Heart left ventricle (tissue), 16 donors: ENCODE data around the gene PRR35. TPM values are rescaled to one million over a fixed set of nuclear protein-coding genes. Genes with fewer than 3 reads are reported as not detected.
A peak's percentile ranks its signal among the peaks of the same experiment; 100 is the strongest.

Experiments used
- ATAC-seq, 4 donors: fragments of 200-7000 bp; cut with Tn5 transposase; one replicate each; pipeline ENCODE4 v1.9.1; 2020 to 2022; ENCODE audit warnings: moderate library complexity in 4 of 4, mild to moderate bottlenecking in 3 of 4, moderate number of reproducible peaks in 1 of 4
- DNase-seq, 5 donors: peaks; one replicate each; pipeline ENCODE4 v3.0.0-alpha.2; 2020
- H3K27ac ChIP-seq, 12 donors: fragments of 200-600 bp; sonication (generic) in 4 of 12; one replicate each; pipeline versions ENCODE4 v1.5.0 to v1.8.0; 2016 to 2022; ENCODE audit warnings: mild to moderate bottlenecking in 2 of 12
- H3K27me3 ChIP-seq, 9 donors: fragments of 200-600 bp; sonication (generic) in 2 of 9; one replicate each; pipeline versions ENCODE4 v1.5.1 to v1.8.0; 2016 to 2022; ENCODE audit warnings: mild to moderate bottlenecking in 3 of 9
- H3K36me3 ChIP-seq, 9 donors: fragments of 200-600 bp; sonication (generic) in 2 of 9; one replicate each; pipeline versions ENCODE4 v1.5.0 to v1.8.0; 2018 to 2022; ENCODE audit warnings: mild to moderate bottlenecking in 2 of 9
- H3K4me1 ChIP-seq, 12 donors: fragments of 200-600 bp; sonication (generic) in 4 of 12; one replicate each; pipeline versions ENCODE4 v1.5.0 to v1.8.0; 2016 to 2022; ENCODE audit warnings: mild to moderate bottlenecking in 3 of 12
- H3K4me3 ChIP-seq, 12 donors: fragments of 200-600 bp; sonication (generic) in 4 of 12; one replicate each; pipeline versions ENCODE4 v1.5.0 to v1.8.0; 2017 to 2022; ENCODE audit warnings: mild to moderate bottlenecking in 9 of 12, moderate library complexity in 4 of 12
- H3K9me3 ChIP-seq, 12 donors: fragments of 200-600 bp; sonication (generic) in 4 of 12; one replicate each; pipeline versions ENCODE4 v1.5.0 to v1.8.0; 2016 to 2022; ENCODE audit warnings: mild to moderate bottlenecking in 1 of 12
- POLR2A ChIP-seq, 2 donors: fragments of 450-650 bp; IDR thresholded peaks; one replicate each; pipeline ENCODE4 v1.6.1; 2017; ENCODE audit warnings: antibody characterized with exemption in 2 of 2, mild to moderate bottlenecking in 2 of 2, moderate library complexity in 2 of 2
- WGBS, 4 donors: extraction: QIAGEN DNeasy Blood & Tissue Kit in 2 of 4; methylation state at CpG; one replicate each; pipeline versions ENCODE4 v1.1.5 to v1.1.7; 2013 to 2018; 5-methylcytosine and 5-hydroxymethylcytosine counted together
- intact Hi-C, 10 donors: fragments of 100-400 bp; cut with DNase I; formaldehyde crosslinking; loops; one replicate each; pipeline versions ENCODE4 v1.11.1 to v1.14.2; 2022
- polyA plus RNA-seq, 2 donors: library from polyadenylated mRNA; stranded (reverse); fragments of 200-250 nt; gene quantifications; one replicate each; pipeline ENCODE4 v1.2.3, GENCODE V29; 2013
- total RNA-seq, 9 donors: library from RNA; depleted of rRNA in 2 of 9; stranded (reverse); fragments of >200 nt in 2 of 9; fragmentation: NEBNext Ultra II Directional in 3 of 9; extraction: Animal tissue kit (Norgen Biotek cat#: 25700) in 3 of 9; gene quantifications; one replicate each; pipeline versions ENCODE4 v1.1.0 to v1.2.4, GENCODE V29; 2016 to 2023
- TF ChIP-seq, protein P1 (sequence below), 12 donors: fragments of 200-600 bp; sonication (generic) in 4 of 12; IDR thresholded peaks; one replicate each; pipeline versions ENCODE4 v1.5.0 to v1.8.0; 2018 to 2022; ENCODE audit warnings: antibody characterized with exemption in 12 of 12, mild to moderate bottlenecking in 5 of 12
- donor health status: ischemic (EF 13 %, LVEDD 7.1; RV severe dilation, severe dysfunction).
- donor health status: healthy with polysubstance abuse.
- donor health status: DM: no; HTN: yes; CAD: no.
- donor health status: DM: no; HTN: no; CAD: no.
- donor health status: ischemic (EF 25% LVEDD 6.9; RV normal size, moderate dysfunction).
- donor health status: ischemic (EF 25% LVEDD 5.7; RV mildly dilated, moderate dysfunction).
- donor health status: healthy.
- donor health status: DM: yes; HTN: yes; CAD: no.
- donor health status: ischemic (EF 35%, LVEDD 5.7; RV mildly dilated, moderate dysfunction).
- donor health status: nonischemic (EF 11% LVEDD 7.7; RV severe dilation, severe dysfunction).
- donor health status: DM: yes; HTN: yes; CAD: no.
- donor health status: PGD.
- donor health status: ischemic (EF 29% LVEDD 5.4; RV normal size, mild dysfunction).
- donor health status: nonischemic (EF 23%, LVEDD 6.1; RV moderate dilation, normal function).

PRR35 gene
- total and polyA plus RNA-seq, 11 donors = not detected

DNA sequence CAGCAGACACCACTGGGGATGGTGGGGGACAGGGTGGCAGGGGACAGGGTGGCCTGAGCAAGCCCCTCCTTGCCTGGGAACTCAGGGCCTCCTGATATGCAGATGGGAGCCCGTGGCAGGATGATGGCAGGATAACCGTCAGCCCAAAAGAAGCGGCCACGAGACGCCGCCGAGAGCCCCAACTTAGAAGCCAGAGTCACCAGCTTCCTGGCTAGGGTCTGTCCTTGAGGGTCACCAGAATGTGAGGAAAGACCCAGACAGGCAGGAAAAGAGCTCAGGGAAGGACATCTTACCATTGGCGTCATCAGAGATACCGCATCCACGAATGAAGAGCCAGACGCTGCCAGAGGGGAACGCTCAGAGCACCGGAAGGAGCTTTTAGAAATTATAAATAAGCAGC lies 49.1 kb downstream of the PRR35 start:
- DNase-seq (no peak), ATAC-seq (no peak)
- H3K4me1 ChIP-seq = peaks cover 0 to 19% (median 0%) of the 10 kb centered on the region in 12 donors
- intact Hi-C loops = no loop called here
- TF ChIP-seq POLR2A (IDR thresholded peaks at IDR 0.05) = no peak
- TF ChIP-seq, protein P1, sequence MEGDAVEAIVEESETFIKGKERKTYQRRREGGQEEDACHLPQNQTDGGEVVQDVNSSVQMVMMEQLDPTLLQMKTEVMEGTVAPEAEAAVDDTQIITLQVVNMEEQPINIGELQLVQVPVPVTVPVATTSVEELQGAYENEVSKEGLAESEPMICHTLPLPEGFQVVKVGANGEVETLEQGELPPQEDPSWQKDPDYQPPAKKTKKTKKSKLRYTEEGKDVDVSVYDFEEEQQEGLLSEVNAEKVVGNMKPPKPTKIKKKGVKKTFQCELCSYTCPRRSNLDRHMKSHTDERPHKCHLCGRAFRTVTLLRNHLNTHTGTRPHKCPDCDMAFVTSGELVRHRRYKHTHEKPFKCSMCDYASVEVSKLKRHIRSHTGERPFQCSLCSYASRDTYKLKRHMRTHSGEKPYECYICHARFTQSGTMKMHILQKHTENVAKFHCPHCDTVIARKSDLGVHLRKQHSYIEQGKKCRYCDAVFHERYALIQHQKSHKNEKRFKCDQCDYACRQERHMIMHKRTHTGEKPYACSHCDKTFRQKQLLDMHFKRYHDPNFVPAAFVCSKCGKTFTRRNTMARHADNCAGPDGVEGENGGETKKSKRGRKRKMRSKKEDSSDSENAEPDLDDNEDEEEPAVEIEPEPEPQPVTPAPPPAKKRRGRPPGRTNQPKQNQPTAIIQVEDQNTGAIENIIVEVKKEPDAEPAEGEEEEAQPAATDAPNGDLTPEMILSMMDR (IDR thresholded peaks at IDR 0.05) = no peak
- WGBS, 4 donors = 85 to 90% (median 86%) methylated on average over 13 of the region's 13 CpGs
- H3K4me3 ChIP-seq = no peak overlapping the region
- peaks cover 0 to 7% (median 0%) of the 10 kb centered on the region in 12 donors for H3K9me3 ChIP-seq
- no peaks in the 10 kb centered on the region for H3K36me3 ChIP-seq
- H3K27me3 ChIP-seq = no peaks in the 10 kb centered on the region
- no peak overlapping the region for H3K27ac ChIP-seq

DNA sequence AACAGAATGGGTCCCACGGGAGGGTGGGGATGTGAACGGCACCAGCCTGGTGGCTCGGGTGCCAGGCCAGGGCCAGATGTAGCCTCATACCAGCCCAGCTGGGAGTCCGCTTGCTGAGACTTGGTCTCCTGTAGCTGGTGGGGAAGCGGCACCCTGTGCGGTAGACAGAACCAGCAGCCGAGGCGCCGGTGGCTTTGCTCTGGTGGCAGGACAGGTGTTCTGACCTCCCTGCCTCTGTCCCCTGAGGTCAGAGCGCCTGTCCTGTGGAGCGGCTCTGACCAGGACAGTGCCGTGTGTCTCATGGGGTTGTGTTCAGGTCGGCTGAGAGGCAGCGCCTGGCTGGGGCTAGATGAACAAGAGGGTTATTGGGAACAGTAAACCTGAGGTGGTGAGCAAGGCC lies 49.8 kb downstream of the PRR35 start:
- peaks cover 0 to 19% (median 0%) of the 10 kb centered on the region in 12 donors for H3K4me1 ChIP-seq
- no peak overlapping the region for H3K27ac ChIP-seq
- H3K4me3 ChIP-seq = no peak overlapping the region
- no peaks in the 10 kb centered on the region for H3K27me3 ChIP-seq
- ATAC-seq = peak in 1 of 4 donors; percentile 27
- no peak for DNase-seq
- H3K9me3 ChIP-seq = peaks cover 0 to 4% (median 0%) of the 10 kb centered on the region in 12 donors
- intact Hi-C loops = no loop called here
- 91 to 97% (median 92%) methylated on average over 9 to 14 of the region's 14 CpGs for WGBS, 4 donors
- no peaks in the 10 kb centered on the region for H3K36me3 ChIP-seq
- TF ChIP-seq, protein P1 (IDR thresholded peaks at IDR 0.05) = no peak
- TF ChIP-seq POLR2A (IDR thresholded peaks at IDR 0.05) = no peak

DNA sequence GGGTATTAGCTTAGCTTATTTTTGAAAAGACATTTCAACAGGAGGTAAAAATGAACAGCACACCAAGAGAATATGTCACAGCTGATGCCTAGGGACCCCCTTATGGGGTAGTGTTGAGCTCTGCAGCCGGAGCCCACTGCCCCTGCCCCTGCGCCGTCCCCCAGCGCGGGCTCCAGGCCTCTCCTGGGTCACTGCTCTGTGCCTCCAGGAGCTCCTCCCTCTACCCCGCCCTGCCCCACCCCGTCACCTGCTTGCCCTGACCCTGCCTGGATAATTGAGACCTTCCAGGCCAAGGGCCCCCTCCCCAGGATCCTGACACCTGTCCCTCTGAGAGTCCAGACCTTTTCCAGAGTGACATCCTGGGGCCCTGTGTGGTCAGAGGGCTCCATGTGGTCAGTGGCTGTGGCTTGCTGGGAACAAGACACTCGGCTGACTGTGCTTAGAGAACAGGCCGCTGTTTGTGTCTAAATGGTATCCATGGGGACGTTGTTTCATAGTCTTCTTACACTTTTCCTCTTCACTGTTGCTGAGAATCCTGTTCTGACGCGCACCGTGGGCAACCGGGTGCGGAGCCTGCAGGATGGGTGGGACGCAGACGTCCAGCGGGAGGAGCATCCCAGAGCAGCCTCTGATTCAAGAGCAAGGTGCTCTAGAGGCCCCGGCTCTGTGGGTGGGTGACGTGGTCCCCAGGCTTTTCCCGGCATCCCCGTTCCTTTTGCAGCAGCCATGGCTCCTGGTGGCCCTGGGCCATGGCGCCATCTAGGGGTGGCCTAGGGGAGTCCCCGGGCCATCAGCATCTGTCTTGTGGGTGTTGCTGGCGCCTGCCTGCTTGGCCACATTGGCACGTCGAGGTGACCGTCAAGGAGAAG lies 50.6 kb downstream of the PRR35 start:
- TF ChIP-seq, protein P1 (IDR thresholded peaks at IDR 0.05) = peak; percentile 58 to 79 (median 69)
- no peak for TF ChIP-seq POLR2A (IDR thresholded peaks at IDR 0.05)
- Histone ChIP-seq H3K27me3 (no peaks in the 10 kb centered on the region), H3K36me3 (no peaks in the 10 kb centered on the region), H3K9me3 (no peaks in the 10 kb centered on the region), H3K4me3 (no peak overlapping the region), H3K4me1 (peaks cover 0 to 19% (median 0%) of the 10 kb centered on the region in 12 donors), H3K27ac (no peak overlapping the region)
- DNase-seq = peak in 3 of 5 donors; percentile 53 to 80 (median 58)
- intact Hi-C loops = no loop called here
- peak; percentile 55 to 84 (median 74) for ATAC-seq
- WGBS, 4 donors = 68 to 81% (median 76%) methylated on average over 26 to 28 of the region's 28 CpGs

DNA sequence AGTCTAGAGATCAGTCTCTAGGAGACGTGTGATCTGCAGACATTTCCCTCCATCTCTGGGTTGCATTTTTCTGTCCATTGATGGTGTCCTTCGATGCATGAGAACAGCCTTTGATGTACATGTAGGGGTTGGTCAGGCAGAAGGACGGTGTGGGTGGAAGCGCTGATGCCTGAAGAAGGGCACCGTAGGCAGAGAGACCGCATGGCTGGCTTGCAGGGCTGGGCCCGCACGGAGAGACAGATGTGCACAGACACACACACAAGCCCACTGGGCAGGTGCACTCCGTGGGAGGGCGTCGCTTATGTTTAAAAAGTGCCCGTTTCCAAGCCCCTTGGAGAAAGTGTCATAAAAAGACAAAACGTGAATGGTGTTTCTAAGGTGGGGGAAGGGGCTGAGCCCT lies 54.9 kb downstream of the PRR35 start:
- DNase-seq = no peak
- no peaks in the 10 kb centered on the region for H3K27me3 ChIP-seq

More for the DNA sequence above, 54.9 kb downstream of the PRR35 start:
- TF ChIP-seq, protein P1 (IDR thresholded peaks at IDR 0.05) = no peak
- no peak for TF ChIP-seq POLR2A (IDR thresholded peaks at IDR 0.05)
- H3K4me1 ChIP-seq = peaks cover 0 to 10% (median 0%) of the 10 kb centered on the region in 12 donors
- WGBS, 4 donors = 95 to 97% (median 96%) methylated on average over 13 of the region's 13 CpGs
- H3K36me3 ChIP-seq = peaks cover 0 to 10% (median 4%) of the 10 kb centered on the region in 9 donors
- no peak overlapping the region for H3K4me3 ChIP-seq
- no peak overlapping the region for H3K27ac ChIP-seq
- H3K9me3 ChIP-seq = no peaks in the 10 kb centered on the region
- intact Hi-C loops = no loop called here
- no peak for ATAC-seq
